Caco-2 (cell line): Measurements from ENCODE around the gene GRIK4. TPM values are rescaled to one million over a fixed set of nuclear protein-coding genes. Genes with fewer than 3 reads are reported as not detected.

Source experiments
- BruUV-seq: library from RNA; stranded (reverse); fragments of 400-500 nt; replicated peaks from 2 replicates; lab custom pipeline; 2021; lab: Mats Ljungman, UMichigan
- CTCF ChIA-PET: fragments of 300-600 bp; sonication (Branson Sonifier 250); formaldehyde crosslinking; loops from one replicate; lab custom pipeline; 2022; ENCODE audit warnings: antibody characterized with exemption; lab: Charles Lee
- POLR2A ChIA-PET: fragments of 300-600 bp; sonication (Branson Sonifier 250); formaldehyde crosslinking; loops from one replicate; lab custom pipeline; 2022; ENCODE audit warnings: antibody characterized with exemption; lab: Charles Lee
- DNase-seq, 2 experiments: peaks; one replicate each; pipeline versions ENCODE4 v3.0.0 to v3.0.0-alpha.2; 2020 to 2022
- H3K27me3 ChIP-seq: replicated peaks from 2 replicates; pipeline ENCODE4 v1.6.0; 2011; ENCODE audit warnings: low read length; ENCODE audit not compliant: control insufficient read depth, insufficient read depth
- H3K36me3 ChIP-seq: 2 replicates; pipeline ENCODE4 v1.5.1; 2011; ENCODE audit warnings: low read length; ENCODE audit not compliant: control insufficient read depth, insufficient read depth
- H3K4me1 ChIP-seq: fragments of 250-450 bp; sonication (Bioruptor Pico); 2 replicates; pipeline ENCODE4 v1.5.1; 2020; ENCODE audit warnings: mild to moderate bottlenecking
- H3K4me3 ChIP-seq: 2 replicates; pipeline ENCODE4 v1.5.1; 2011; ENCODE audit warnings: low read depth, mild to moderate bottlenecking, control low read depth, low read length
- H3K9me3 ChIP-seq: fragments of 250-450 bp; sonication (Bioruptor Pico); 2 replicates; pipeline ENCODE4 v1.5.1; 2020; ENCODE audit warnings: mild to moderate bottlenecking, moderate library complexity
- H3K27ac Mint-ChIP-seq: one replicate; pipeline ENCODE4 v1.8.0; 2022; ENCODE audit warnings: mixed read lengths; ENCODE audit not compliant: unreplicated experiment
- H3K27me3 Mint-ChIP-seq: one replicate; pipeline ENCODE4 v1.8.0; 2022; ENCODE audit warnings: mixed read lengths; ENCODE audit not compliant: insufficient read depth, unreplicated experiment
- H3K36me3 Mint-ChIP-seq: one replicate; pipeline ENCODE4 v1.8.0; 2022; ENCODE audit warnings: mild to moderate bottlenecking, mixed read lengths; ENCODE audit not compliant: insufficient read depth, unreplicated experiment
- H3K4me1 Mint-ChIP-seq: one replicate; pipeline ENCODE4 v1.8.0; 2022; ENCODE audit warnings: low read depth, mixed read lengths; ENCODE audit not compliant: unreplicated experiment
- H3K4me3 Mint-ChIP-seq: one replicate; pipeline ENCODE4 v1.8.0; 2022; ENCODE audit warnings: mild to moderate bottlenecking, moderate library complexity, mixed read lengths; ENCODE audit not compliant: unreplicated experiment
- H3K9me3 Mint-ChIP-seq: one replicate; pipeline ENCODE4 v1.8.0; 2022; ENCODE audit warnings: mixed read lengths; ENCODE audit not compliant: unreplicated experiment
- intact Hi-C: fragments of 100-400 bp; cut with micrococcal nuclease; formaldehyde crosslinking; loops from one replicate; pipeline ENCODE4 v1.10.0; 2022; ENCODE audit not compliant: unreplicated experiment
- total RNA-seq: library from RNA; stranded (reverse); gene quantifications from 2 replicates; pipeline ENCODE4 v1.2.3, GENCODE V29; 2022
- TF ChIP-seq, protein P1 (sequence below), 2 experiments: fragments of 200-600 bp in 1 of 2; IDR thresholded peaks; 1 replicate in 1 of 2; 2 replicates in 1 of 2; pipeline versions ENCODE4 v1.5.1 to v1.8.0; 2011 to 2022; ENCODE audit warnings: antibody characterized with exemption in 1 of 2, control low read depth in 1 of 2, inconsistent platforms in 1 of 2, low read depth in 1 of 2, low read length in 1 of 2, mild to moderate bottlenecking in 1 of 2, moderate library complexity in 1 of 2; ENCODE audit not compliant: insufficient read depth in 1 of 2, severe bottlenecking in 1 of 2, unreplicated experiment in 1 of 2

The GRIK4 gene
- total RNA-seq, 1 experiment from 2014 or later = 2.0 TPM

DNA sequence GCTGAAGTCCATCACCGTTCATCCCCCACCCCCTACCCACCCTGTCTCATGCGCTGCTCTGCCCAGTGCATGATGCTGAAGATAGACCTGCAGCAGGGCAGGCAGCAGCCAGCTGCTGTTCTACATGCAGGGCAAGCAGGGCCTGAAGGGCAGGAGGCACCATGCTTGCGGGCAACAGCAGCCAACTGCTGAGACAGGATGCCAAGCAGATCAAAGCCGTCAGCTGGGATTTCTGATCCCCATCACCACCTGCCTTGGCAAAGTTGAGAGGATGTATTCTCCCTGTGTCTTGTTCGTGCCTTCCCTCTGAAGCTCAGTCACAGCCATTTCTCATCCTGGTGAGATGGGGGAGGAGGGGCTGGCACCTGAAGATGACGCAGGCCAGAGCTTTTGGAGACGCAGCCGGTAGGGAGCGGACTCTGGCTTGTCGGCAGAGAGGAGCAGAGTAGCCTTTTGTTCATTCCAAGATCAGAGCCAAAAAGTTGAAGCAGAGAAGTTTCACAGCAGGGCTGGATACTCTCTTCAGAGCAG is 227.0 kb downstream of the GRIK4 start:
- intact Hi-C loops = no loop called here
- TF ChIP-seq, protein P1, sequence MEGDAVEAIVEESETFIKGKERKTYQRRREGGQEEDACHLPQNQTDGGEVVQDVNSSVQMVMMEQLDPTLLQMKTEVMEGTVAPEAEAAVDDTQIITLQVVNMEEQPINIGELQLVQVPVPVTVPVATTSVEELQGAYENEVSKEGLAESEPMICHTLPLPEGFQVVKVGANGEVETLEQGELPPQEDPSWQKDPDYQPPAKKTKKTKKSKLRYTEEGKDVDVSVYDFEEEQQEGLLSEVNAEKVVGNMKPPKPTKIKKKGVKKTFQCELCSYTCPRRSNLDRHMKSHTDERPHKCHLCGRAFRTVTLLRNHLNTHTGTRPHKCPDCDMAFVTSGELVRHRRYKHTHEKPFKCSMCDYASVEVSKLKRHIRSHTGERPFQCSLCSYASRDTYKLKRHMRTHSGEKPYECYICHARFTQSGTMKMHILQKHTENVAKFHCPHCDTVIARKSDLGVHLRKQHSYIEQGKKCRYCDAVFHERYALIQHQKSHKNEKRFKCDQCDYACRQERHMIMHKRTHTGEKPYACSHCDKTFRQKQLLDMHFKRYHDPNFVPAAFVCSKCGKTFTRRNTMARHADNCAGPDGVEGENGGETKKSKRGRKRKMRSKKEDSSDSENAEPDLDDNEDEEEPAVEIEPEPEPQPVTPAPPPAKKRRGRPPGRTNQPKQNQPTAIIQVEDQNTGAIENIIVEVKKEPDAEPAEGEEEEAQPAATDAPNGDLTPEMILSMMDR (IDR thresholded peaks at IDR 0.05; ENCODE audit: insufficient read depth in 1 of 2, low read depth in 1 of 2, low read length in 1 of 2, severe bottlenecking in 1 of 2, unreplicated experiment in 1 of 2) = no peak
- Mint-ChIP-seq H3K27me3 (peaks cover 4% of the 10 kb centered on the region), H3K4me3 (no peak overlapping the region), H3K36me3 (no peaks in the 10 kb centered on the region), H3K4me1 (no peaks in the 10 kb centered on the region), H3K27ac (no peak overlapping the region), H3K9me3 (no peaks in the 10 kb centered on the region)
- CTCF ChIA-PET = interaction anchor here (0.7 kb wide), 1 partner anchor 54 kb away, joined by 3 read pairs; no protein-coding TSS in a partner anchor
- H3K36me3 ChIP-seq = no peaks in the 10 kb centered on the region
- POLR2A ChIA-PET = no interaction called here
- H3K4me3 ChIP-seq = no peak overlapping the region
- no peaks in the 10 kb centered on the region for H3K4me1 ChIP-seq
- no TSS peak for BruUV-seq
- H3K27me3 ChIP-seq = no peaks in the 10 kb centered on the region; the same call in 1 of the 2 replicates
- DNase-seq = no peak
- H3K9me3 ChIP-seq = no peaks in the 10 kb centered on the region

DNA sequence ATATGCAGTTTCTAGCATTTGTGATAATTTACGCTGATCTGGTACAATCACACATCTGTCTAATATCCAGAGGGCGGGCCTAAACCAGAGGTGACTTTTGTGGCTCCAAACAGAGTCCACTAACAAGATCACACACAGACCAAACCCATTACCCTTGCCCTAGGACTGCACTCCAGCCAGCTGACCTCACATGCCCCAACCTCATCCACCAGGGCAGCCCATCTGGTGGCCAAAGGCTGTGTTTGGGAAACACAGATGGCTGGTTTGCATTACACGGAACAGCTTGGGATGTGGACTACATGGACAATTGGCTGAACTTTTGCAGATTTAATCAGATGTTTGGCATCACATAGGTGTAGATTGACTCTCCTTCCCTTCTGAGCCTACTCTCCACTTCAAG is 228.2 kb downstream of the GRIK4 start:
- H3K4me3 ChIP-seq = no peak overlapping the region
- no peaks in the 10 kb centered on the region; the same call in 1 of the 2 replicates for H3K27me3 ChIP-seq
- no TSS peak for BruUV-seq
- Mint-ChIP-seq H3K9me3 (no peaks in the 10 kb centered on the region), H3K36me3 (no peaks in the 10 kb centered on the region), H3K4me3 (no peak overlapping the region), H3K4me1 (no peaks in the 10 kb centered on the region), H3K27ac (no peak overlapping the region), H3K27me3 (peaks cover 4% of the 10 kb centered on the region)
- TF ChIP-seq, protein P1 (IDR thresholded peaks at IDR 0.05; ENCODE audit: insufficient read depth in 1 of 2, low read depth in 1 of 2, low read length in 1 of 2, severe bottlenecking in 1 of 2, unreplicated experiment in 1 of 2) = no peak
- ChIA-PET CTCF (no interaction called here), POLR2A (no interaction called here)
- intact Hi-C loops = no loop called here
- no peaks in the 10 kb centered on the region for H3K4me1 ChIP-seq
- H3K9me3 ChIP-seq = no peaks in the 10 kb centered on the region
- DNase-seq = no peak
- H3K36me3 ChIP-seq = no peaks in the 10 kb centered on the region

- H3K4me1 ChIP-seq = no peaks in the 10 kb centered on the region
- H3K4me3 Mint-ChIP-seq = no peak overlapping the region
- no peak overlapping the region for H3K27ac Mint-ChIP-seq
- TF ChIP-seq, protein P1 (IDR thresholded peaks at IDR 0.05; ENCODE audit: insufficient read depth in 1 of 2, low read depth in 1 of 2, low read length in 1 of 2, severe bottlenecking in 1 of 2, unreplicated experiment in 1 of 2) = no peak
- POLR2A ChIA-PET = no interaction called here
- peaks cover 4% of the 10 kb centered on the region for H3K27me3 Mint-ChIP-seq
- no peaks in the 10 kb centered on the region for H3K36me3 ChIP-seq
- H3K9me3 Mint-ChIP-seq = no peaks in the 10 kb centered on the region
- H3K4me3 ChIP-seq = no peak overlapping the region
- no peaks in the 10 kb centered on the region; the same call in 1 of the 2 replicates for H3K27me3 ChIP-seq
- no peak for DNase-seq
- CTCF ChIA-PET = no interaction called here
- BruUV-seq = no TSS peak
- no peaks in the 10 kb centered on the region for H3K36me3 Mint-ChIP-seq
- no peaks in the 10 kb centered on the region for H3K9me3 ChIP-seq
- no peaks in the 10 kb centered on the region for H3K4me1 Mint-ChIP-seq
- intact Hi-C loops = no loop called here
Observed at GRCh38 chr11:120740380-120740779, 228.8 kb downstream of the GRIK4 start.
